Calu3 (cell line): ENCODE data around the gene FRMPD4. TPM values are rescaled to one million over a fixed set of nuclear protein-coding genes. Genes with fewer than 3 reads are reported as not detected.

Source experiments
- BruUV-seq: library from RNA; stranded (reverse); fragments of 400-500 nt; replicated peaks from 2 replicates; lab custom pipeline; 2021; lab: Mats Ljungman, UMichigan
- CTCF ChIA-PET: fragments of 300-600 bp; sonication (Branson Sonifier 250); formaldehyde crosslinking; loops from one replicate; lab custom pipeline; 2022; ENCODE audit warnings: antibody characterized with exemption; lab: Charles Lee
- DNase-seq: peaks from one replicate; pipeline ENCODE4 v3.0.0; 2022
- H3K27ac Mint-ChIP-seq: one replicate; pipeline ENCODE4 v1.8.0; 2022; ENCODE audit warnings: mixed read lengths; ENCODE audit not compliant: unreplicated experiment
- H3K27me3 Mint-ChIP-seq: one replicate; pipeline ENCODE4 v1.8.0; 2022; ENCODE audit warnings: mixed read lengths; ENCODE audit not compliant: unreplicated experiment
- H3K36me3 Mint-ChIP-seq: one replicate; pipeline ENCODE4 v1.8.0; 2022; ENCODE audit warnings: mild to moderate bottlenecking, moderate library complexity, mixed read lengths; ENCODE audit not compliant: insufficient read depth, unreplicated experiment
- H3K4me1 Mint-ChIP-seq: one replicate; pipeline ENCODE4 v1.8.0; 2022; ENCODE audit warnings: mild to moderate bottlenecking, low read depth, mixed read lengths; ENCODE audit not compliant: unreplicated experiment
- H3K4me3 Mint-ChIP-seq: one replicate; pipeline ENCODE4 v1.8.0; 2022; ENCODE audit warnings: mild to moderate bottlenecking, low read depth, moderate library complexity, mixed read lengths; ENCODE audit not compliant: unreplicated experiment
- H3K9me3 Mint-ChIP-seq: one replicate; pipeline ENCODE4 v1.8.0; 2022; ENCODE audit warnings: low read depth, mixed read lengths; ENCODE audit not compliant: unreplicated experiment
- CTCF ChIP-seq: fragments of 200-600 bp; IDR thresholded peaks from one replicate; pipeline ENCODE4 v1.8.0; 2022; ENCODE audit warnings: antibody characterized with exemption; ENCODE audit not compliant: unreplicated experiment
- intact Hi-C: fragments of 100-400 bp; cut with micrococcal nuclease; formaldehyde crosslinking; loops from one replicate; pipeline ENCODE4 v1.10.0; 2022; ENCODE audit not compliant: unreplicated experiment
- total RNA-seq: library from RNA; stranded (reverse); gene quantifications from 2 replicates; pipeline ENCODE4 v1.2.3, GENCODE V29; 2022

FRMPD4 gene
- total RNA-seq, 1 experiment from 2014 or later: not detected

- H3K36me3 Mint-ChIP-seq: no peaks in the 10 kb centered on the region
- CTCF ChIA-PET: no interaction called here
- no peak overlapping the region for H3K4me3 Mint-ChIP-seq
- DNase-seq: no peak
- no TSS peak for BruUV-seq
- no peaks in the 10 kb centered on the region for H3K9me3 Mint-ChIP-seq
- intact Hi-C loops: no loop called here
- peaks cover 52% of the 10 kb centered on the region for H3K27me3 Mint-ChIP-seq
- no peak for TF ChIP-seq CTCF
- no peak overlapping the region for H3K27ac Mint-ChIP-seq
- H3K4me1 Mint-ChIP-seq: no peaks in the 10 kb centered on the region
These were observed 541.2 kb downstream of the FRMPD4 start for GRCh38 chrX:12679522-12679921.

- no peaks in the 10 kb centered on the region for H3K9me3 Mint-ChIP-seq
- no peak overlapping the region for H3K27ac Mint-ChIP-seq
- peaks cover 68% of the 10 kb centered on the region for H3K27me3 Mint-ChIP-seq
- peaks cover 5% of the 10 kb centered on the region for H3K4me1 Mint-ChIP-seq
- no peak for DNase-seq
- no peak for TF ChIP-seq CTCF
- intact Hi-C loops: no loop called here
- no peaks in the 10 kb centered on the region for H3K36me3 Mint-ChIP-seq
- CTCF ChIA-PET: no interaction called here
- BruUV-seq: no TSS peak
- H3K4me3 Mint-ChIP-seq: no peak overlapping the region
These were observed 542.8 kb downstream of the FRMPD4 start for GRCh38 chrX:12681047-12681446.

GRCh38 chrX:12685541-12685940 lies 547.3 kb downstream of the FRMPD4 start:
- no peak for TF ChIP-seq CTCF
- Mint-ChIP-seq H3K4me3 (no peak overlapping the region), H3K36me3 (no peaks in the 10 kb centered on the region), H3K9me3 (no peaks in the 10 kb centered on the region), H3K27me3 (peaks cover 90% of the 10 kb centered on the region), H3K27ac (no peak overlapping the region), H3K4me1 (peaks cover 5% of the 10 kb centered on the region)
- CTCF ChIA-PET: no interaction called here
- intact Hi-C loops: no loop called here
- DNase-seq: no peak
- no TSS peak for BruUV-seq

- Mint-ChIP-seq H3K36me3 (no peaks in the 10 kb centered on the region), H3K4me1 (peaks cover 5% of the 10 kb centered on the region), H3K4me3 (no peak overlapping the region), H3K27me3 (peaks cover 95% of the 10 kb centered on the region), H3K9me3 (no peaks in the 10 kb centered on the region), H3K27ac (no peak overlapping the region)
- no TSS peak for BruUV-seq
- no peak for TF ChIP-seq CTCF
- no peak for DNase-seq
- intact Hi-C loops: no loop called here
- CTCF ChIA-PET: no interaction called here
These were observed 548.1 kb downstream of the FRMPD4 start for GRCh38 chrX:12686331-12686730.
